SKM-1 (cell line): ENCODE data around the gene PTGER1.
"Not testable (repeated sequence)": the region's sequence is repeated elsewhere in the genome, so short reads cannot be mapped to it uniquely, and the experiment has no call there.

Experiments used
- DNase-seq: peaks from one replicate; lab custom pipeline; 2025; ENCODE audit not compliant: unreplicated experiment; lab: John Stamatoyannopoulos, UW

The PTGER1 gene

DNA sequence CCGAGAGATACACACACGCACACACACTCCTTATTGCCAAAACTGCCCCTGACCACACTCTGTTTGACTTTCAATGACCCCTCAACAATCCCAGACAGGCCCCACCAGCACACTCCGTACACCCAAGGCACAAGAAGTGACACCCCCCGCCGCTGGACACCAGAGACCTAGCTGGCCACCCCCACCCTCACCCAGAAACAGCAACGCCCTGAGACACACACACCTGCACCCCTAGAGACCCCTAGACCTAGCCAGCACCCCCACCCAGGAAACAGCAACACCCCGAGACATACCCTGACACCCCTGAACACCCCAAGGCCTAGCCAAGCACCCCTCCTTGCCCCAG is 1.1 kb upstream of the PTGER1 start:
- DNase-seq = no peak

DNA sequence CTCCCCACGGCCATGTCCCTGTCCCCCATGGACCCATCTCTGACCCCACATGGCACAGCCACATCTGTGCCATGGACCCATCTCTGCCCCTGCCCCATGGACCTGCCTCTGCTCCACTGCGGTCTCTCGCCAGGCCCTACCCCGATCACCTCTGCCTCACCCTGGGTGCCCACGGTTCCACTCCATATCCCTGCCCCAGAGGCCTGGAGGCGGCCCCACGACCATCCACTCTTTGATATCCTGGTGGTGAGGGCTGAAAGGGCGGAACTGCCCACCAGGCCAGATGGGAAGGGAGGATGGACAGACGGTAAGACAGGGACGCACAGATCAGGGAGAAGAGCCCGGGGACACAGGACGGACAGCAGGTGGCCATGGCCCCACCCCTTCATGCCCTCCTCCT is 327 bp downstream of the PTGER1 start:
- no peak for DNase-seq

DNA sequence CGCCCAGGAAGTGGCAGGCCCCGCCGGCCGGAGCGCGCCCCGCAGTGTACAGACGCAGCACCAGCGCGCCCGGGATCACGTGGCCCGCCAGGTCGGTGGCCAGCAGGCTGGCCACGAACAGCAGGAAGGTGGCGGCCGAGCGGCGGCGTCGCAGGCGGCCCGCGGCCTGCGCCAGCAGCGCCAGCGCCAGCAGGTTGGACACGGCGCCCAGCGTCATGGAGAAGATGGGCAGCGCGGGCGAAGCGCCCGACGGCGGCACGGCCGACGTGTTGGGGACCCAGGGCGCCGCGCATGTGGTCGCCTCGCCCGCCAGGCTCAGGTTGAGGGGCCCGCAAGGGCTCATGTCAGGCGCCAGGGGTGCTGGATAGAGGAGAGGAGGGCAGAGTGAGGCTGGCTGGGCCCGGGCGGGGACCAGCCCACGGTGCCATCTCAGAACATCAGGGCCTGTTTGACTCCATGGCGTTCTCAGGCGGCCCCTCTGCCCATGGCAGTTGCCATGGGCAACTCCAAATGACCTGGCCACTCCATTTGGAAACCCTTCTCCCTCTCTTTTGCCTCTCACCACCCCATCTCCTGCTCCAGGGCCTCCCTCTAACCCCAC is 1.1 kb downstream of the PTGER1 start:
- DNase-seq = no peak

DNA sequence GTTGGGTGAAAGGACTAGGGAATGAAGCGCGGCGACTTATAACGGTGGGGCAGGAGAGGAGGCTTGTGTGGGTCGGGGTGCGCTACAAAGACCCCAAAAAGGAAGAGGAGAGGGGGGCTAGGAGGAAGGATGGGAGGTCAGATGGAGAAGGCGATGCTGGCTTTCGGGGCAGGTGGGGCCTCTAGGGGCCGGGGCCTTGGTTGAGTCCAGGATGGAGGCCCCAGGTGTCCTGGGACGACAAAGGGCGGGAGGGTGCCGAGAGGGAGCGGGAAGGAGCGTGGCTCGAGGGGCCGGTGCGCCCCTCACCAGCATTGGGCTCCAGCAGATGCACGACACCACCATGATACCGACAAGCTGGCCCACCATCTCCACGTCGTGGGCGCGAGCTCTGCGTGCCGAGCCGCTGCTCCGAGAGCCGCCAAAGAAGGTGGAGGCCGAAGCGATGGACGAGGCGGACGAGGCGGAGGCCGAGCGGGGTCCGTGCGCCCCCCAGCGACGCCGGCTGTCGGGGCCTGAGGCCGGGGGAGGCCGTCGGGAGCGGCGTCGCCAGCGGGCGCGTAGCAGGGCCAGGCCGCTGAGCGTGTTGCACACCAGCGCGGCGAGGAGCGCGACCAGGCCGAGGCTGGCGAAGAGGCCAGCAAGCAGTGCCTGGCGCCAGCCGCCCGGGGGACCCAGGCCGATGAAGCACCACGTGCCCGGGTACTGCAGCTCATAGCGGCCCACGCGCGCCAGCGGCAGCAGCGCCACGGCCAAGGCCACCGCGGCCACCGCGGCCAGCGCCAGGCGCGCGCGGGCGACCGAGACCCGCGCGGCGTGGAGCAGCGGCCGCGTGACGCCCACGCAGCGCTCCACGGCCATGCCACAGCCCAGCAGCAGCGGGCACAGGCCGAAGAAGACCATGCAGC is 1.8 kb downstream of the PTGER1 start:
- no peak for DNase-seq

DNA sequence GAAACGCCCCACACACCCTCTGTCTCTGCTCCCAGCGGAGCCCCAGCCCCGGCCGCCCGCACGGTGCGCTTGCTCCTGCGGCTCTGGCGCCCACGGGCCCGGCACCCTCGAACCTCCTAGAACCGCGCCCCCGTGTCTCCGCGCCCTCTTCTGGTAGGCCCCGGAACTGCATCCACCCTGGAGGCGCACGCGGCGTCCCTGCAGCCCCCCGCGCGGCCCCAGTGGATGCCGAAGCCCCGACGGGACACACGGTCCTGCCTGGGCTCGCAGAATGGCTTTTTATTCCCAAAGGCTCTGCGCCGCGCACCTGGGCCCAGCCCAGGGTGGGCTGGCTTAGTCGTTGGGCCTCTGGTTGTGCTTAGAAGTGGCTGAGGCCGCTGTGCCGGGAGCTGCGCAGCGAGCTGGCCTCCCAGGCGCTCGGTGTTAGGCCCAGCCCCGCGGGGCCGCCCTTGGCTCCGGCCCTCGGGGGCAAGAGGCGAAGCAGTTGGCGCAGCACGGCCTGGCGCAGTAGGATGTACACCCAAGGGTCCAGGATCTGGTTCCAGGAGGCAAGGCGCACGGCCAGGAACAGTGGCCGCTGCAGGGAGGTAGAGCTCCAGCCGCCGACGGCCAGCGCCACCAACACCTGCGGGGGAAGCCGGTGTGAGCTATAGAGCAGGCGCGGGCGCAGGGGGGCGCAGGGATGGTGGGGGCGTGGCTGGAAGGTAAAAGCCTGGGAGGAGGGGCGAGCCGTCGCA is 2.8 kb downstream of the PTGER1 start:
- DNase-seq = no peak

DNA sequence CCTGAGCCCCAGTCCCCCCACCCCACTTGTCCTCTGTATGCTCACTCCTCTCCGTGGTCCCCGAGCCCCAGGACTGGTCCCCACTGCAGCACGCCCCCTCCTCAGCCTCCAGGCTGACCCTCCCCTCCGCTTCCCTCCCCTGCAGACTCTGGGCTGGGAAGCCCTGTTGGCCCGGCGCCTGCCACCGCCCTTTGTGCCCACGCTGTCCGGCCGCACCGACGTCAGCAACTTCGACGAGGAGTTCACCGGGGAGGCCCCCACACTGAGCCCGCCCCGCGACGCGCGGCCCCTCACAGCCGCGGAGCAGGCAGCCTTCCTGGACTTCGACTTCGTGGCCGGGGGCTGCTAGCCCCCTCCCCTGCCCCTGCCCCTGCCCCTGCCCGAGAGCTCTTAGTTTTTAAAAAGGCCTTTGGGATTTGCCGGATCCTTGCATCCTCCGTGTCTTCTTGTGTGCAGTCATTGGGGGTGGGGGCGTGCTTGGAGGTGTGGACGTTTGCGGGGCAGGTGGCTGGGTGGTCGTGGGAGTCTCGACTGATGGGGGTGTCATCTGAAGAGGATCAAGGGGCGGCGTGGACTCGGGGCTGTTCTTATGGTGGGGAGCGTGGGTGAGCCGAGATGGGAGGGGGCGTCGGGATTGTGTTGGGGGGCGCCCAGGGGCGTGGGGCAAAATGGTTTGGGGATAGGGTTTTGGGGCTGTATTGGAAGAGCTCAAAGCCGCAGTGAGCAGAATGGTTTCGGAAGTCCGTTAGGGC is 3.5 kb downstream of the PTGER1 start:
- no peak for DNase-seq

DNA sequence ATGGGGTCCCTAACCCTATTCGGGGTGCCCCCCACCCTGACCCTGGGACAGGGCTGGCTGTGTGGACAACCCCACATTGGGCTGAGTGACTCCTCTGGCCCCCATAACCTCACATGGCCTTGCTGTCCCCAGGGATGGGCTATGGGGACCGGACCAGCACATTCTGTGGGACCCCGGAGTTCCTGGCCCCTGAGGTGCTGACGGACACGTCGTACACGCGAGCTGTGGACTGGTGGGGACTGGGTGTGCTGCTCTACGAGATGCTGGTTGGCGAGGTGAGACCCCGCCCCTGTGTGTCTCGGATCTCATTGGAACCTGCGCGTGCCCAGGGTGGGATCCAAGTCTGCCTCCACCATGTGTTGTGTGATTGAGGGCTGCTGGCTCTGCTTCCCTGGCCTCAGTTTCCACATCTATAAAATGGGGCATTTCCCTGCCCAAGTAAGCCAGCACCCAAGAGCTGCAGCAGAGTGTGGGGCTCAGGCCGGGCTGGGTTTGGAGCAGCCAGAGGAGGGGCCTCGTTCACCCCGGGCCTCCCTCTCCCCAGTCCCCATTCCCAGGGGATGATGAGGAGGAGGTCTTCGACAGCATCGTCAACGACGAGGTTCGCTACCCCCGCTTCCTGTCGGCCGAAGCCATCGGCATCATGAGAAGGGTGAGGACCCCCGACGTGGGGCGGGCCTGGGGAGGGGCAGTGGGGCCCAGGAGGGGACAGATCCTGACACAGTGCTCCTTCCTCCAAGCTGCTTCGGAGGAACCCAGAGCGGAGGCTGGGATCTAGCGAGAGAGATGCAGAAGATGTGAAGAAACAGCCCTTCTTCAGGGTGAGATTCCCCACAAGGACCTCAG is 4.9 kb downstream of the PTGER1 start:
- DNase-seq = no peak

DNA sequence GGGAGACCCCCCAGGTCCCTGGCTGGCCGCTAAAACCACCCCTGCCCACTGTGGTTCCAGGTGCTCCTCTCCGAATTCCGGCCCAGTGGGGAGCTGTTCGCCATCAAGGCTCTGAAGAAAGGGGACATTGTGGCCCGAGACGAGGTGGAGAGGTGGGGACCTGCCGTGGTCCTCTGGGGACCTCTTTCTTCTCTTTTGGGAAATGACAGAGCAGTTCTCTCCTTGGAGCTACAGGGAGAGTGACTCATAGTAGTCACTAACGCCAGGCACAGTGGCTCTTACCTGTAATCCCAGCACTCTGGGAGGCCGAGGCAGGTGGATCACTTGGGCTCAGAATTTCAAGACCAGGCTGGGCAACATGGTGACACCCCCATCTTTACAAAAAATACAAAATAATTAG is 7.3 kb downstream of the PTGER1 start:
- no peak for DNase-seq

DNA sequence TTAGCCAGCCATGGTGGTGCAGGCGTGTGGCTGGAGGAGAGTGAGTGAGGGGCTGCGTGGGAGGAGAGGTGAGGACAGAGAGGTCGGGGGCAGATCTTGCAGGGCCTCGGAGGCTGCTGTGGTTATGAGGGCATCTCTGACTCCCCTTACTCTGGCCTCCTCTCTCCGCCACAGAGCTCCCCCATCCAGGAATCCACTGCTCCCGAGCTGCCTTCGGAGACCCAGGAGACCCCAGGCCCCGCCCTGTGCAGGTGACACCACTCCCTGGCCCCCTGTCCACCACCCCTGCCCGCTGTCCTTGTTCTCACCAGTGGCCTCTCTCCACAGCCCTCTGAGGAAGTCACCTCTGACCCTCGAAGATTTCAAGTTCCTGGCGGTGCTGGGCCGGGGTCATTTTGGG is 7.8 kb downstream of the PTGER1 start:
- no peak for DNase-seq

DNA sequence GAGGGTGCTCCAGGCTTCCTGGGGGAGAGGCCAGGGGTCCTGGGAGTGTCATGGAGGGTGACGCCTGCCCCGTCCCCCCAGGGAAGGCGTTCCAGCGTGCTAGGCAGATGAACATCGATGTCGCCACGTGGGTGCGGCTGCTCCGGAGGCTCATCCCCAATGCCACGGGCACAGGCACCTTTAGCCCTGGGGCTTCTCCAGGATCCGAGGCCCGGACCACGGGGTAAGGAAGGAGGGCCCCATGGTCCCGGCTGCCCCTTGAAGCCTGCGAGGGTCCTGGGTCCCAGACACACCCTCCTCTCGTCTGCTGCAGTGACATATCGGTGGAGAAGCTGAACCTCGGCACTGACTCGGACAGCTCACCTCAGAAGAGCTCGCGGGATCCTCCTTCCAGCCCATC is 11.4 kb downstream of the PTGER1 start:
- DNase-seq = no peak

DNA sequence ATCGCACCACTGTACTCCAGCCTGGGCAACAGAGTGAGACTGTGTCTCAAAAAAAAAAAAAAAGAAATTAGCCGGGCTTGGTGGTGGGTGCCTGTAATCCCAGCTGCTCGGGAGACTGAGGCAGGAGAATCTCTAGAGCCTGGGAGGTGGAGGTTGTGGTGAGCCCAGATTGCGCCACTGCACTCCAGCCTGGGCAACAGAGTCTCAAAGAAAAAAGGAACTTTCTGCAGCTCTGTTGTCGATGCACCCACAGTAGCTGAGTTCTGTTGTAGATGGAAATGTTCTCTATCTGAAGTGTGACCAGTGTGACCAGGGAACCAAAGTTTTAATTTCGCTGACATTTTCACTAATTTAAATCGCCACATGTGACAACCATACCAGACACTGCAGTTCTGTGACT is 12.8 kb downstream of the PTGER1 start:
- DNase-seq = peak; percentile 17

DNA sequence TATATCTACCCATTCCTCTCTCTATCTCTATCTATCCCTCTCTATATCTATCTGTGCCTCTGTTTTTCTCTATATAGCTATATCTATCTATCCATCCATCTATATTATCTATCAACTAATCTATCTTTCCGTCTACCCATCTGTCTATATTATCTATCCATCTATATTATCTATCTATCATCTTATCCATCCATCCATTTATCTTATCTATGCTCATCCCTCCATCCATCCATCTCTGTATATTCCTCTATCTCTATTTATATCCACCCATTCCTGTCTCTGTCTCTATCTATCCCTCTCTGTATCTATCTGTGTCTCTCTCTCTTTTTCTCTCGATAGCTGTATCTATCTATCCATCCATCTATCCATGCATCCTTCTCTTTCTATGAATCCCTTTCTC is 14.2 kb downstream of the PTGER1 start:
- no peak for DNase-seq

DNA sequence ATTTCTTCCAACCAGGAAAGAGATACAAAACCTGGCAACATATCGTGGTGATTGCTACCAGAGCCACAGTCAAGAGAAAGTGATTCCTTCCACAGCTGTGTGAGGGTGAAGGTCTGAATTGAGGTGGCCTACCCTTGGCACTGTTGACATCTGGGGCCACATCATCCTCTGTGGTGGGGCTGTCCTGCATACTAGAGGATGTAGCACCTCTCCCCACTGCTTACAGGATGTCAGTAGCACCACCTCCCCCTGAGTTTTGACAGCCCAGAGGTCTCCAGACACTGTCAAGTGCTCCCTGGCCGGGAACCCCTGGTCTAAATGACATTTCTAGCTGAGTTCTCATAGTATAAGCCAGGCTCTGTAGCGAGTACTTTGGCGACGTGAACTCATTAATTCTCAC is 15.5 kb downstream of the PTGER1 start:
- DNase-seq = no peak

DNA sequence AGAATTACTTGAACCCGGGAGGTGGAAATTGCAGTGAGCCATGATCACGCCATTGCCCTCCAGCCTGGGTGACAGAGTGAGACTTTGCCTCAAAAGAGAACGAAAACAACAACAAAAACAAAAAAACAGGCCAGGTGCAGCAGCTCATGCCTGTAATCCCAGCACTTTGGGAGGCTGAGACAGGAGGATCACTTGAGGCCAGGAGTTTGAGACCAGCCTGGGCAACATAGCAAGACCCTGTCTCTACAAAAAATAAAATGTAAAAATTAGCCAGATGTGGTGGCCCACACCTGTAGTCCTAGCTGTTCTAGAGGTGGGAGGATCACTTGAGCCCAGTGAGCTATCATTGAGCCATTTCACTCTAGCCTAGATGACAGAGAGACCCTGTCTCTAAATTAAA is 22.9 kb downstream of the PTGER1 start:
- DNase-seq = not testable (repeated sequence)

DNA sequence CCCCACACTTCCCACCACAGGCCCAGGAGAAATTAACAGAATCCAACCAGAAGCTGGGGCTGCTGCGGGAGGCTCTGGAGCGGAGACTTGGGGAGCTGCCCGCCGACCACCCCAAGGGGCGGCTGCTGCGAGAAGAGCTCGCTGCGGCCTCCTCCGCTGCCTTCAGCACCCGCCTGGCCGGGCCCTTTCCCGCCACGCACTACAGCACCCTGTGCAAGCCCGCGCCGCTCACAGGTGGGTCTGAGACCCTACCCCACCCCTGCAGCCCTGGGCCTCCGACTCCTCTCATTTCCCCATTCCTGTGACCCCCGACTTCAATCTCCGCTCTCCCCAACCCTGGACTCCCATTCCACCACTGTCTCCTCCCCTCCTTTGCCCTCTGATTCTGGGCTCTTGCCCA is 24.3 kb downstream of the PTGER1 start:
- no peak for DNase-seq

DNA sequence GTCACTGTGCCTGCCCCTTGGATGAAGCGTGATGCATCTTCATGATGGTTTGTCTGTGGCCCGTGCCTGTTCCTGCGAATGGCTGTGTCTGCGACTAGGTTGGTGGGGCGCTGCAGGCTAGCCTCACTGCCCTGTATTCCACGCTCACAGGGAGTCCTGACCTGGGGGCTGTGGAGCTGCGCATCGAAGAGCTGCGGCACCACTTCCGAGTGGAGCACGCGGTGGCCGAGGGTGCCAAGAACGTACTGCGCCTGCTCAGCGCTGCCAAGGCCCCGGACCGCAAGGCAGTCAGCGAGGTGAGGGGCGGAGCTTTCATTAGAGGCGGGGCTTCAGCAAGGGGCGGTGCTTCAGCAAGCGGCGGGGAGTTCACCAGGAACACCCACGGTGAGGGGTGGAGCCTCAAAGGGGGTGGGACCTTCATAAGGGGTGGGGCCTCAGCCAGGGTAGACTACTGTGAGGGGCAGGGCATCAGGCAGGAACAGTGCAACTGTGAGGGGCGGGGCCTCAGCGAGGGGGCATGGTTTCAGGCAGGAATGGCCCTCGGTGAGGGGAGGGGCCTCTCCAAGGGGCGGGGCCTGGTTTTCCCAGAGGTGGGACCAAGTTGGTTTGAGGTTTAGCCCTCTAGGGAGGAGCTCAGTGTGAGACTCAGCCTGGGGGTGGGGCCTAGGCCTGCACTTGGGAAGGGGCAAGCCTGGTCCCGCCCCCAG is 24.8 kb downstream of the PTGER1 start:
- DNase-seq = peak; percentile 32

DNA sequence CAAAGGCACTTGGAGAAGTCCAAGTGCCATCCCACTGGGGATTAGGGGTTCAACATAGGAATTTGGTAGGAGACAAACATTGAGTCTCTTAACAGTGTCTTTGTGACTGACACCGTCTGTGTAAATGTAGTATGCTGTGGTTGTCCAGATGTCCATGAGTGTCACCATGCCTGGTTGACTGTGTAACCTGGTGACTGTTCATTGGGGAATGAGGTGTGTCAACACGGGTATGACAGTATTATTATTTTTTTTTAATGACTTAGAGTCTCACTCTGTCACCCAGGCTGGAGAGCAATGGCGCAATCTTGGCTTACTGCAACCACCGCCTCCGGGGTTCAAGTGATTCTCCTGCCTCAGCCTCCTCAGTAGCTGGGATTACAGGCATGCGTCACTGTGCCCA is 25.8 kb downstream of the PTGER1 start:
- no peak for DNase-seq

DNA sequence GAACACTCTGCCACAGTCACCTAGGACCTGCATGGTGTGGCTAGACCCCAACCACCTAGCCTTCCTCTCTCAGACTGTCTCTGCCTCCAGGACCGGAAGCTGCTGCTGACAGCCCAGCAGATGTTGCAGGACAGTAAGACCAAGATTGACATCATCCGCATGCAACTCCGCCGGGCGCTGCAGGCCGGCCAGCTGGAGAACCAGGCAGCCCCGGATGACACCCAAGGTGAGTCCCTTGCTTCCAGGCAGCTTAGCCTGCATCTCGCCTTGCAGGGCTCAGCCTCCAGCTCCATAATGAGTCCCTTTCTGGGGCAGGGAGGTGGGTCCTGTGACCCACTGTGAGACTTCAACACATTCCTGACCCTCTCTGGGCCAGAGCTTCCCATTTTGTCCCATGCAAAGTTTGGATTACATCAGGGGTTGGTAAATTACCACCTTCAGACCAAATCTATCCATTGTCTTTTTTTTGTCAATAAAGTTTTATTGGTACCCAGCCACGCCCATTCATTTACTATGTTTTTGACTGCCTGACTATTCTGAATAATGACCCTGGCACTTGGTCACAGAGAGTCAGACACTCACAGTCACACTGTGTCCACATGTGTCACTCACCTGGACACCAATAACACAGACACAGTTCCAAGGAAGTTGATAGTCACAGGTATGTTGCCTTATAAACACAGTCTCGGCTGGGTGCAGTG is 28.7 kb downstream of the PTGER1 start:
- DNase-seq = no peak

DNA sequence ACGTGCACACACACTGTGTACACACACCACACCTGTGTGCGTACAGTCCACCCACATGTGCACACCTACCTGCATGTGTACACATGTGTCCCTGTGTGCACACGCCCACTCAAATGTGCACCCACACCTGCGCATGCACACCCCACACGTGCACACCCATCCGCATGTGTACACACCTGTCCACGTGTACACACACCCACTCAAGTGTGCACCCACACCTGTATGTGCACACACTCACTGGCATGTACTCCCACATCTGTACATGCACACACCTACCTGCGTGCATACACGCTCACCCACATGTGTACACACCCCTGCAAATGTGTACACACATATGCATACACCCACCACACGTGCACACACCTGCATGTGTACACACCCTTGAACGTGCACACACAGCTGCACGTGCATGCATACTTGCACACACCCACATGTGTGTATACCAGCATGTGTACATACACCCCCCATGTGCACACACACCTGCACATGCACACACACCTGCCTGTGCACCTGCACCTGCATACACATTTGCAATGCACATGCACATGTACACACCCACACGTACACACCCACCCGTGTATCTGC is 31.4 kb downstream of the PTGER1 start:
- no peak for DNase-seq
